Inflammatory macrophage treated with lipopolysaccharide for 4 hours (primary cell): ENCODE measurements around the gene CCDC93.

ENCODE experiments used
- DNase-seq: peaks from one replicate; pipeline ENCODE4 v3.0.0-alpha.2; 2020

Gene CCDC93

DNA sequence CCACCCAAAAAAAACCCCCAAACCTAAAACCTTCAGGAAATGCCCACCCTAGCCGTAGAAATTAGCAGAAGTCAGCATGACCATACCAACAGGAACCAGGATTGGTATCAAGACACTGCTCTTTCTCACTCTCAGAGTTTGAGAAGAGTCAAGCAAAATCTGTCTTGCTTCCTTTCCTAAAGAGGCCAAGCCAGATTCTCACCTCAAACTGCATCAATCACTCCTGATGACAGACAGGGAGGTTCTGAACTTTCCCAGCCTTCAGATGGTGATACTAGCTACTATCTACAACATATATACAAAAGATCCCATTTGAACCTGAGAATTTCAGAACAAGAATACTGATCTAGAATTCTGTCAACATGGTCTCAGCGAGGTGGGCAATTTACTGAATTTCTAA lies 29.7 kb downstream of the CCDC93 start:
- no peak for DNase-seq

DNA sequence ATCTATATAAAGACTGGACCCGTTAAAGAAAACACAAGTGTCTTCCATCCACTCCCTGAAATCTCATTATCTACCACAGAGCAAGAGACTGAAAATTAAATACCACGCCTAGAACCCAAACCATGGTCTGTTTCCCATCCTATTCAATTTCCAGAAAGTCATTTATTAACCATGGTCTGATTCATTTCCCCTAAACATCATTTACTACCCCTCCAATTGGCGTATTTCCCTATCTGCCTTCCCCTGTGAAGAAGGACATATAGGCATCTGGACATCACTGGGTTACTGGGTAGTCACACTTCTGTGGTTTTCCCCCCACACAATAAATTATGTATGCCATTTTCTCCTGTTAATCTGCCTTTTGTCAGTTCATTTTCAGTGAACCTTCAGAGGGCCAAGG lies 30.8 kb downstream of the CCDC93 start:
- DNase-seq = peak; percentile 32

DNA sequence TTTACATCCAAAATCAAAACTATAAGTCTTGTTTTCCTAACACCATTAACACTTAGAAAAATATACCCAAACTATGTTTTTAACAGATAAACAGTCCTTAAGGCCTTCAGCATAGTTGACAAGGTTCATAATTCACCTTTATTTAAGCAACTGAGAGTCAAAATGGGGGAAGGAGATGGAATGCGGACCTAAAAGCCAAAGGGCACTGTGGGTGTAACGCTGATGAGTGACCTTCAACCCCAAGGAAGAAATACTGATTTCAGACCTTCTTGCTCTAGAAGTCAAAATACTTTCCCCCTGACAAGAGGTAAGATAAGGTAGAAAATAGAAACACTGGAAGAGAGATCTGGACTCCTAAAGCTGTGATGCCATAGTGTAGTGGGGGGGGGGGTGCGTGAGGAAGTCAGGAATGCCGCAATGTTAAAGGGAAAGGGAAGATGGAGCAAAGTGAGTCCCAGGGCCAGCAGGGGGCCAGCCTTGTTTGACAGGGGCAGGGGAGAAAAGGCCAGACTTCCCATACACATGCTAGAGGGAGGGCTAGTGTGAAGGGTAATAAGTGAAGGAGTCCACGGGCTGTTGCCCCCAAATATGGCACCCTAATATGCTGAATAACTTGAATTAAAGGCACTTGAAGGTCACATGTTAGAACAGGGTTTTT lies 31.4 kb downstream of the CCDC93 start:
- no peak for DNase-seq

DNA sequence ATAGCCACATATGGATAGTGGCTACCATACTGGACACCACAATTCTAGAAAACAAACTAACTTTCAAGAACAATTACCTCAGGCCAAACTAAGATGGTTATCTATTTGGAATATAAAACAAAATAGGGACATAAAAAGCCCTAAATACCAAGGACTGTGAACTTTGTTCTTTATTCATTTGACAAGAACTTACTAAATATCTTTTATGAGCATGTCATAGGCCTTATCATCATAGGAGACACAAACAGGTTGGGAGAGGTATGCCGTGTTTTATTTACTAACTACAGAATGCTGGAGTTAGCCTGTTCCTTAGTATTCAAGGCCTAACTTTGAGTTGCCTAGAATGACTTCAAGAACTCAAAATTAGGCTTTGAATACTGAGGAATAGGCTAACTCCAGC lies 32.1 kb downstream of the CCDC93 start:
- DNase-seq = no peak

DNA sequence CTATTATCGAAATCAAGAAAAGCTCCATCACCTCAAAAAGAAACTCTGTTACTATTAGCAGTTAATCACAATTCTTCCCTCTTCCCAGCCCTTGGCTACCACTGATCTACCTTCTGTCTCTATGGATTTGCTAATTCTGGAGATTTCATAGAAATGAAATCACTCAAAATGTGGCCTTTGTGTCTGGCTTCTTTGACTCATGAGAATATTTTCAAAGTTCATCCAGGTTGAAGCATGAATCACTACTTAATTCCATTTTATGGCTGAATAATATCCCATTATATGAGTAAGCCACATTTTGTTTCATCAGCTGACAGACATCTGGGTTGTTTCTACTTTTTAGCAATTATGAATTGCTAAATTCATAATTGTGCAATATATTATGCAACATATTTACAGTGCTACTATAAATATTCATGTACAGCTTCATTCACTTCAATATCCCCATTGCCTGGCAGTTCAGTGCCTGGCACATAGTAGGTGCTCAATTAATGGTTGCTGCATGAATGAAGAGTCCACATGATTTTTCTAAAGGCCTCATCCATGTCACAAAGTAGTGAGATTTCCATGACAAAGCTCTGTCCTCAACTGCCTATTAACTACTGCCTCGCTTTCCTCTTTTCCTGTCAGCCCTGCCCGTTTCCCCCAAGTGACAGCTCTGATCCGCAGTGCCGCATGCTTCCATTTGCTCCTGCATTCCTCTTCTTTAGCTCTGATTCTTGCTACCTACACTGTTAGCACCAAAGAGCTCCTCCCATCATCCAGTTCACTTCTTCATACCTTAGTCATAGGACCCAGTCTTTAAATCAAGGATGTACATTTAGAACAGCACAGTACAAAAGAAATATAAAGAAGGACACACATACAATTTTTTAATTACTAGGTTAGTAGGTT lies 32.8 kb downstream of the CCDC93 start:
- peak; percentile 97 for DNase-seq

DNA sequence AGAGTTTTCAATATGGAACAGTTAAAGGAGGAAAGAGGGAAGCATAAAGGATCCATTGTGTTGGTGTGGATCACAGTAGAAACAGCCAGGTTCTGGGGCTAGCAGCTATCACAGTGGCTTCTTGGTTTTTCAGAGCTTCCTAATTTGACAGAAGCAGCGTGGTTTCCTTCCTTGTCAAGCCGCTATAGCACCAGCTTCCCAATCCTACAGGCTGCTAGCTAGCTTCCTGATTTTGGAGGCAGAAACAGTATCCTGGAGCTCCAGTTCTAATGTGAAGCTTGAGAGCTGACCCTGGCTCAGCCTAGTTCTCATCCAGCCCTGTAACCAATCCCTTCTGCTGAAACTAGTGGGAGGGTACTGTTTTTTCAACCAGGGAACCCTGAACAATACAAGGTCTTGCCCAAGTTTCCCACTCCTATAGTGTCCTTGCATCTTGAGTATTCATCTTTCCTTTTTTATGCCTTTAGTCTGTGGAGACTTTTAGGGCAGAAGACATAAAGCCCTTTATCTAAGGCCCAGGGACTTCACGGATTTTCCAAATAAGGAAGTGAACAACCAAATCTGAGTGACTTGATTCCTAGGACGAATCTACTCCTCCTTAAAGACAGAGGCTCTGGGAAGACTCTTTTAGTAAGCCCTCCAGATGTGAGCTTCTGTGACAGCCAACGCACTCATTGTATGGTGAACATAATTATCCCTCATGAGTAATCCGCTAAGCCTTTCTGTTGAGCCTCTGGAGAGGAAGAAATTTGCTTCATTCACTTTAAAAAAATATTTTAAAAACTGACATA lies 33.8 kb downstream of the CCDC93 start:
- peak; percentile 78 for DNase-seq

DNA sequence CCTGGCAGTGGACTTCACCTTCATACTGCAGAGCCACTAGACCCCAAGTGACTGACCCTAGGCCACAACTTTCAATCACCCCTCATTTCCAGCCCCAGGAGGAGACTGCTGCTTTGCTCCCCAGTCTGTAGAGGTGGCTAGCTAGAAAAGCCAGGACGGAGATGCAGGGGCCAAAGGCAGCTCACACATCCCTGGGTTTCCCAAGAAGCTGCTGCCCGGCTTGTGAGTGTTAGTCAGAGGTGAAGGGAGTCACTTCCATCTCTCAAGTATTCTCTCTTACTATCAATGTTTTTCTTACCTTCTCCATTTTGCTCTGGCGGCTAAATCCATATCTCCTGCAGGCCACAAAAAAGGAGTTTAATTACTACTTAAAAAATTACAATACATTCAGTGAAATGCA lies 36.2 kb downstream of the CCDC93 start:
- DNase-seq = no peak

DNA sequence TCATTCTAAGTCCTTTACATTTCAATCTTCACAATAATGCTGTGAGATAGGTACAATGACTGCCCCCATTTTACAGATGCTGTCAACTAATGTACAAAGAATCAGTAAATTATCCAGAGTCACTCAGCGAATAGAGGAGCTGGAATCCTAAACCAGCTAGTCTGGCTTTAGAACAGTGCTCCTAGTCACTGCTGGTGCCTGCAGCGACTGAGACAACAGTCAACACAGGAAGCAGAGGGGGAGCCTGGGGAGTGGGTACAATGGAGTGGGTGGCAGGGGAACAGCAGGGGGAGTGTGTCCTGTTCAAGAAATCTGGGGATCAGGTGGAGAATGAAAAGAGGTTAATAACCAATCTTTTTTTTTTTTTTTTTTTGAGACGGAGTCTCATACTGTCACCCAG lies 37.3 kb downstream of the CCDC93 start:
- no peak for DNase-seq

DNA sequence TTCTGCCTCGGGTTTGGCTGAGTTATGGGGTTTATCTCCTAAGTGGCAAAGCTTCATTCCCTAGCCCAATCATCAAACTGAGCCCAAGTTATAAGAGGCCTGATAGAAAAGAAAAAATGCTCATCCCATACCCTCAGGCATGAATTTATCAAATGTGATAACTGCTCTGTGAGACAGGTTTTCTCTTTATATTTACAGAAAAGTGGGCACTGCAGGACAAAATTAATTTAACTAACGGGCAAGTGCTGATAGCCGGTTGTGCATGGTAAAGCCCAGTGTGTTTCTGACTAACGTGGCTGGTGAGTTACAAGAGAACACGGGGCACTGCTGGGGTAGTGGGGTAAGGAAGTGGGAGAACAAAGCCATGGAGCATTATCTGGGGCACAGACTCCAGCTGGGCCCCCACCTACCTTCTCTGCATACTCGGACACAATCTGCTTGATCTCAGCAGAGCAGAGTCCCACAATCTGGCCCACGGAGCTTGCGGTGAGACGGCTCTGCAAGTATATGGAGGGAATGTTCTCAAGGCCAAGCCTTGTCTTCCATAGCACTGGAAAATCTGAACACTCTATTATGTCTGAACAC lies 40.3 kb downstream of the CCDC93 start:
- DNase-seq = no peak

DNA sequence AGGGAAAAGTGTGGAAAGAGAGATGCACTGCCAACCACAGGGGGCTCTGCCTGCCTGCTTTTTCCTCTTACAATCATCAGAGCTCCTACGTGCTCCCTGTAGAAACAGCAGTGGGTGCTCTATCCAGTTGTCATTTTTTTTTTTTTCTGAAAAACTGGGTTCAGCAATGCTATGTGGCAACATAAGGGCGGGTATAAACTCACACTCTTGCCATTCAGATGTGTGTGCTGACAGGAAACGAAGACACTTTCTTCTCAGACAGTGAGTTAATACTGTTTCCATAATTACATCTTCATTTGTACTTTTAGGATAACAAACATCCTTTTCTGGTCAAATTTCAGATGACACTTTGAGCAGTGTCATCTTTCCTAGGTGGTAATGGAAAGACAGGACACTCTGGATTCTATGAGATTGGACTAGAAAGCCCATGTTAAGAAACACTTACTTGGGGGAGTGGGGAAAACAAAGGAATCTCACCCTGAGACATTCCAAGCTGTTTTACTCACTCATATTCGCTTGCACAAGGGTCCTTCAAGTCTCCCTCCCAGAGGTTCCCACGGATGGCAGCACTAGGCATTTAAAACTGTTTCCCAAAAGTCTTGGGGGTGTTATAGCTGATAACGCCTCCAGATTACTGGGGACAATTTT lies 41.3 kb downstream of the CCDC93 start:
- peak; percentile 50 for DNase-seq

DNA sequence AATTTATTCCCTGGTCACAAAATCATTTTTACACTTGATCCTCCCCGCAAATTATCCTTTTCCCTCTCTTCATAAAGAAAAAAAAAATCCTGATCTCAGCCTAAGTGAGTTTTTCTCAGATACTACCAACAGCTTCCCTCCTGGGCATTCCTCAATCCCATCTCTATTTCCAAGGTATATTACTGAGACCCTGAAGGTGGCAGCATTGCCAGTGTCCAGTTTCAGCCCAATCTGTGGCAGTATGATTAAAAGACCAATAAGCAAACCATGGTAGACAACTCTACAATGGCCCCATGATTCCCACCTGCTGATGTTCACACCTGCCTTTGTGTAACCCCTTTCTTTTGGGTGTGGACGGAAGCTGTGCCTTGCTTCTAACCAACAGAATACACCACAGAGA lies 45.1 kb downstream of the CCDC93 start:
- DNase-seq = no peak

DNA sequence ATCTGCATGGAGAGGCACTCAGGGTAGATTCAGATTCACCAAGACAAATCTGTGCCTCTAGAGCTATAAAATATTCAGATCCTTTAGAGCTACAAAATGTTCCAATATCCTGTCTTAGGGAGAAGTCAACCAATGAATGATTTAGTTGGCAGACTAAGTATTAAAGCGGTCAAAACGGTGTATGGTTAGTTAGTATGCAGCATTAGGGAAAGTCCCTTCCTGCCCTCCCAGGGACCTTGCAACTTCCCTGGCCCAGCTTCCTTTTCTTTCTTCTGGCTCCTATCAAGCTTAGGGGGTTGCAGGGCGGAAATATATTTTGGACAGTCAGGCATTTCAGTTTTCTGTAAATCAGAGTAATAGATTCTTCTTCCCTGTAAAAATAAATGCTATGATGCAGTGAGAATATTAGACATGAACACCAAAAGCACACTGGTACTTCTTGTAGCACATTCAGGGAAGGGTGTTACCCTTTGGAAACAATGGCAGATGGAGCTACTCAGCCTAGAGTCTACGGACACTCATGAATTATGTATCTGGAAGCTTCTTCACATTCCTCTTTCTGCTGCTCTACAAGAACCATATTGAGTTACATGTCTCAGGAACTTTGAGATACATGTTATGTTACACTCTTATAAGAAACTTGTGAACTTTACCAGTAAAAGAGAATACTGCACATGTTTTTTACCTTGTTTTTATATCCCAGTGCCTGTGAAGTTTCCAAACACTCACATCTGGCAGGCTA lies 45.7 kb downstream of the CCDC93 start:
- DNase-seq = peak; percentile 19

DNA sequence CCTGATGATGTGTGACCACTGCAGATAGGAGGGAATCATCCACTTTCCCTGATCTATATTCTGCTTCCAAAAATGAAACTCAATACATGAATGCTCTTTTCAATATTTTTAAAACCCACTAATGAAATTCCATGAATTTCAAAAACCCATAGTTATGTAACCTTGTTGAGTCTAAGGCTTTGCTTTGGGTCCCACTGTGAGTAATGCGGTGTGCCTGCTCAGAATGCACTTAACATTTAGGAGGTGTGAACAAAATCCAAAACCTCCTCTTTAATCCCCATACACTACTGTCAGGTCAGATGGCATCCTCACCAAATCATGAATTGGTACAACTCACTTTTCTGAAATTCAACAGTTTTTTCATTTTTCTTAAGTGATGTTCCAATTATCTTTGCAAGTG lies 50.4 kb downstream of the CCDC93 start:
- no peak for DNase-seq

DNA sequence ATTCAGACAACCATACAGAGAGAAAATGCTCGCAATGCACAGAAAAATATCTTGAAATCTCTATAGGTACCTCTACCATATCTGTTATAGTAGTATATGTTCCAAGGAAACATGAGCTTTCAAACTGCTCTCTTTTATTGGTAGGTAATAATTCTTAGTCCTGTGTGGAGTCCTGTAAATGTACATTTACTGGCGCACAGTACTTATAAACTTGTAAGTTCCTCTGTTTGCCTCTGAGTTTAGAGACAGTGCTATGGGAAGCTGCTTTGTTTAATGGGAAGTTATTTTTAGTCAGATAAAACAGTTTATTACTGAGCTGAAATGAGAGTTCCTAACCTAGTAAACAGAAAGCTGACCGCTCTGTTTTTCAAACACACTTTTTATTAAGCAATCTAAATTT lies 52.7 kb downstream of the CCDC93 start:
- DNase-seq = no peak

DNA sequence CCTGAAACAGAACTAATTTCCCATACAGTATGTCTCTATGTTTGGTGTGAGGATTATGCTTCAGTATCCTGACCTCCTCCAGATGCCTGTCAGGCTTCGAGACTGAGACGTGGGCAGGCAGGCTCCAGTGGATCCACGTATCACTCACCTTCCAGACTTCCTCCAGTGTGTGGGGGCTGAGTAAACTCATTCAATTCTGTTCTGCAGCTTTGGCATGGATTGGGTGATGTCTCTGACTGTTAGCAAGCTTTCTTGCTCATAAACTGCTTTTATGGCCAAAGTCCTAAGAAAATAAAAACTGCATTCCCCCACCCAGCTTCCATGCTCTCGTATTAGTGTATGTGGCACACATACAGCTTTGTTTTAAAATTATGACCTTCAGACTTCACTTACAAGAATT lies 53.6 kb downstream of the CCDC93 start:
- no peak for DNase-seq

DNA sequence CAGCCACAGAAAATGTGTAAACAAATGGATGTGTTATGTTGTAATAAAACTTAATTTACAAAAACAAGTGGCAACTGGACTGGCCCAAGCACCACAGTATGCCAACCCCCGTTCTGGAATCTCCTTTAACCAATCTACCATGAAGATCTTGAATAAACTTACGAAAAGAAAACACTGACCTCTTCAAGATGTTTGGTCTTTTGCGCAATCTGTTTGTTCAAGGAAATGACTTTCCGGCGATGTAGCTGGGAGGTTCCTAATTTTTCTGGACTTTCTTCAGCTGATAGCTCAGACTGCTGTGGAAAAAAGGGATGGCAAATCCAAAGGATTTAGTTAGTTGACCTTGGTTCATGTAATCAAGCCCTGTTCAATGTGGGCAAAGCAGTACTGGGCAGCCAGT lies 55.7 kb downstream of the CCDC93 start:
- peak; percentile 32 for DNase-seq

DNA sequence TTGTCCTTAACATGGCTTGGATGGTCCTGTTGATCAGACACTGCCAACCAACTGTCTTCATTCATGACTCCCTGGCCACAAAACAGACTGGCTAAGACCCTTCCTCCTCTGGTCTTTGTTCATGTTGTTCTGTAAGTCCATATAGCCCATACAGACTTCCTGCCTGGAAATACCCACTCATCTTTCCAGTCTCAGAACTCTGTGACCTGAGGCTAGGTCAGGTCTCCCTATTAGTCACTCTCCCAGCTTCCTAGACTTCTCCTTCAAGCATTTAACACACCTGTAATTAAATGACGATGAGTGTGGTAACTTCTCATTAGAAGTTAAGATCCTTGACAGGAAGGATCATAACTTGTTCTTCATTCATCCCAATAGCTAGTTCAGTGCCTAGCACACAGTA lies 56.3 kb downstream of the CCDC93 start:
- DNase-seq = no peak

DNA sequence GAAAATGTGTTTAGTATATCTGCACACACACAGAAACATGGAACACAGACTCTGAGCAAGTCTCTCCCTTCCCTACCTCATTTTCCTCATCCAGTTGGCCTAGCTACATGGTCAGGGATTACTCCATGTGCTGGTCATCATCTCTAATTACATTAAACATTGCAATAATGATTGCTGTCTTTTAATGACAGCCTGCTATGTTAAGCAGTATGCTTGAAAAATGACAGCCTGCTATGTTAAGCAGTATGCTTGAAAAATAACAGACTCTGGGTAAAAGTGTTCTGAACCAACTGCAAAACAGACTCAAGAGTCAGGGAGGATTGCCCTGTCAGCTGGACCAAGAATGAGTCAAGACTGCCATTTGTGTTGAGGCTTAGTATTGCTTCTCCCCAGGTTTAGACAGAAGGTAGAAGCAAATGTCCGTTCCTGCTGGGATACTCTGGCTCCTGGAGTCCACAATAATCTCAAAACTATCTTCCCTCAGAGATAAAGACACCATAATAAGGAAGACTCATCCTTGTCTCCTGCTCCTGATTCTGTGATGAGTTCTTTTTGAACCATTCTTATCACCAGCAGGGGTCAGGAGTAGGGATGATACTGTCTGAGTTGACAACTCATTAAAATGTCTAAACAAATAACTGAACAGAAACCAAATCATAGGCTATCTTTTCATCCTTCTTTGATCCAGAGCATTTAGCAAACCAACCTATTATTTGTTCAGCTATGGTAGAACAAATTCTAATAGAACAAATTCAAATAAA lies 57.7 kb downstream of the CCDC93 start:
- no peak for DNase-seq

DNA sequence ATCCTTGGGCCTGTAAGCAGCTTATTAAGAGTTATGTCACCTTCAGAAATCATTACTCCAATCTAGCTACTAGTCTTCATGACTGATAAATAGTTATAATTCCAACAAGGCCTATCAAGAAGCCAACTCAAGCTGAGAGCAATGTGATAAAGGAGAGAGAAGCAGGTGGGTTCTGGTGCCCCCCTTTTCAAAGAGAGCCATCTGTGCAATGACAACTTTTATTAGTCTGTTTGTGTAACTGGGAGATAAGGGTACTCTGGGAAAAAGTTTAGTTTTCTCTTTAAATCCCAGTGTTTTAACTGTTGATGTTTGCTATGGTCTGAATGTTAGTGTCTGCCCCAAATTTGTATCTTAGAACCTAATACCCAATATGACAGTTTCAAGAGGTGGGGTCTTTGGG lies 60.6 kb downstream of the CCDC93 start:
- DNase-seq = no peak

DNA sequence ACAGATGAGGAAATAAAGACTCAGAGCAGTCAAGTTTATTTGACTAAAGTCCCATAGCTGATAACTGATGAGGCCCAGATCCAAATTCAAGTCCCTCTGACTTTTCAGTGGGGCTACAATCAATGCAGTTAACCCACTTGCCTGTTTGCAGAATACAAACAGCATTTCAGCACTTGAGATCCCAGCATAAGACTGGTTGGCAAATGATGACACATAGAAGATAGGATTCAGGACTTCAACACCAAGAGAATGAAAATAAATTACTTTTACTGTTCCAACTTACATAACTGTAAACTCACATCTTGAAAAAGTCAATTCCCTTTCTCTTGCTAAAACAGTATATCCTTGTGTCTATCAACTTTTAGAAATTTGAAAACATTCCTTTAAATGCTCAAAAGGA lies 61.2 kb downstream of the CCDC93 start:
- no peak for DNase-seq

DNA sequence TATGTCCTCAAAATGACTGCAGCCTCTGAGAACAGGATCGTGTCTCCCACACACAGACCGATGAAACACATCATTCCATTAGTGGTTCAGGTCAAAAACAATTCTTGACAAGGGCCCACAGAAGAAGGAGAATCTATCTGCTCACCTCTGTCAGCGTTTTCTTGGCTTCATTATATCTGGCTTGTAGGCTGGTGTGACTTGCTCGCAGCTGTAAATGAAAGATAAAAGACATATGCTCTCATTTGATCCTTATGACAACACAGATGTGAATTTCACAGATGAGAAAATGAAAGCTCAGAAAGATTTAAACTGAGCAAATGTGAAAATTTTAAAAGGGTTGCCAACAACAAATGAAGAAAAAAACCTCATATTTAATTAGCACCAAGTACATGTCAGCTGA lies 61.6 kb downstream of the CCDC93 start:
- no peak for DNase-seq
